HepG2 (cell line): ENCODE data around the gene ANKFY1. TPM values are rescaled to one million over a fixed set of nuclear protein-coding genes. Genes with fewer than 3 reads are reported as not detected.

Experiments used
- NCOR1 ChIP-seq: fragments of 200-600 bp; sonication (generic); IDR thresholded peaks from 2 replicates; pipeline ENCODE4 v1.7.0; 2017; ENCODE audit warnings: antibody characterized with exemption, low read length, borderline replicate concordance
- PAXIP1 ChIP-seq: sonication (generic); formaldehyde crosslinking; conservative IDR thresholded peaks from 2 replicates; pipeline ENCODE4 v1.4.0; 2020; ENCODE audit warnings: mild to moderate bottlenecking, missing genetic modification reagents, moderate library complexity
- PREB ChIP-seq: sonication (generic); formaldehyde crosslinking; IDR thresholded peaks from 2 replicates; pipeline ENCODE4 v1.4.0; 2020; ENCODE audit warnings: missing genetic modification reagents
- REPIN1 ChIP-seq: sonication (generic); formaldehyde crosslinking; IDR thresholded peaks from 2 replicates; pipeline ENCODE4 v1.8.0; 2022; ENCODE audit warnings: missing genetic modification reagents, low read depth, mild to moderate bottlenecking, borderline replicate concordance
- SIN3B ChIP-seq: fragments of 150-350 bp; IDR thresholded peaks from 2 replicates; pipeline ENCODE4 v1.6.1; 2014; ENCODE audit warnings: low read length
- SMC3 ChIP-seq: IDR thresholded peaks from 2 replicates; pipeline ENCODE4 v1.6.1; 2011; ENCODE audit warnings: low read length, improper control_type of control experiment
- SRY ChIP-seq: sonication (generic); formaldehyde crosslinking; IDR thresholded peaks from 2 replicates; pipeline ENCODE4 v1.8.0; 2022; ENCODE audit warnings: mild to moderate bottlenecking, missing genetic modification reagents
- ZBTB1 ChIP-seq: sonication (generic); formaldehyde crosslinking; IDR thresholded peaks from 2 replicates; pipeline ENCODE4 v1.4.0; 2020; ENCODE audit warnings: missing genetic modification reagents, borderline replicate concordance
- ZFP91 ChIP-seq: sonication (generic); formaldehyde crosslinking; IDR thresholded peaks from 2 replicates; pipeline ENCODE4 v1.9.0; 2022; ENCODE audit warnings: missing genetic modification reagents, mild to moderate bottlenecking, borderline replicate concordance
- ZNF10 ChIP-seq: sonication (generic); formaldehyde crosslinking; IDR thresholded peaks from 2 replicates; pipeline ENCODE4 v1.4.0; 2020; ENCODE audit warnings: mild to moderate bottlenecking, low read depth, missing genetic modification reagents, borderline replicate concordance
- ZNF224 ChIP-seq: sonication (generic); formaldehyde crosslinking; IDR thresholded peaks from 2 replicates; pipeline ENCODE4 v1.5.0; 2020; ENCODE audit warnings: mild to moderate bottlenecking, missing genetic modification reagents
- ZNF281 ChIP-seq: sonication (generic); formaldehyde crosslinking; IDR thresholded peaks from 2 replicates; pipeline ENCODE4 v1.4.0; 2020; ENCODE audit warnings: missing genetic modification reagents, borderline replicate concordance
- ZNF30 ChIP-seq: sonication (generic); formaldehyde crosslinking; IDR thresholded peaks from 2 replicates; pipeline ENCODE4 v1.5.0; 2020; ENCODE audit warnings: mild to moderate bottlenecking, missing genetic modification reagents
- ZNF512 ChIP-seq: sonication (generic); formaldehyde crosslinking; IDR thresholded peaks from 2 replicates; pipeline ENCODE4 v1.4.0; 2020; ENCODE audit warnings: mild to moderate bottlenecking, missing genetic modification reagents
- ZNF746 ChIP-seq: sonication (generic); formaldehyde crosslinking; IDR thresholded peaks from 2 replicates; pipeline ENCODE4 v1.8.0; 2022; ENCODE audit warnings: mild to moderate bottlenecking, missing genetic modification reagents
- ZNF749 ChIP-seq: sonication (generic); formaldehyde crosslinking; IDR thresholded peaks from 2 replicates; pipeline ENCODE4 v1.8.0; 2022; ENCODE audit warnings: mild to moderate bottlenecking, missing genetic modification reagents, moderate library complexity, borderline replicate concordance
- polyA plus RNA-seq, 8 experiments: library from polyadenylated mRNA; depleted of rRNA in 3 of 8; stranded (reverse) in 7 of 8; unstranded in 1 of 8; fragments of >200 nt; fragmentation: Illumina TruSeq in 4 of 8; extraction: Trizol in 4 of 8; gene quantifications; 2 replicates each; pipeline versions ENCODE4 v1.2.1 to v1.2.3, GENCODE V29; 2011 to 2016; ENCODE audit warnings: low read depth in 4 of 8, missing spikeins in 1 of 8, mixed read lengths in 1 of 8; ENCODE audit not compliant: insufficient read depth in 1 of 8
- total RNA-seq, 5 experiments: library from RNA; depleted of rRNA; stranded (reverse); fragments of >200 nt; fragmentation: Illumina TruSeq; extraction: Trizol; gene quantifications; 2 replicates each; pipeline ENCODE4 v1.2.3, GENCODE V29; 2016; ENCODE audit warnings: low read depth in 1 of 5

ANKFY1 gene
- total and polyA plus RNA-seq, 2 of the 13 experiments (the other 11 are each of a cell fraction or from before 2014, with no cell fraction given), result 11.9 to 16.8 TPM

- TF ChIP-seq ZNF512 (CRISPR knock-in tag), result no peak
- TF ChIP-seq ZNF749 (CRISPR knock-in tag), result no peak
- TF ChIP-seq SRY, result peak; percentile 31; the same call in 1 of the 2 replicates
- TF ChIP-seq ZNF224 (CRISPR knock-in tag), result 0 out of 2 replicates have a peak, but pooled peaks have one; percentile 29
- TF ChIP-seq PAXIP1, result peak; percentile 49; the same call in 1 of the 2 replicates
- no peak for TF ChIP-seq ZBTB1 (CRISPR knock-in tag)
- peak; percentile 88 for TF ChIP-seq ZFP91 (CRISPR knock-in tag)
- no peak for TF ChIP-seq NCOR1
- no peak for TF ChIP-seq SMC3
- no peak for TF ChIP-seq PREB (CRISPR knock-in tag)
- TF ChIP-seq ZNF30 (CRISPR knock-in tag), result no peak
- TF ChIP-seq ZNF10 (CRISPR knock-in tag), result no peak
- TF ChIP-seq SIN3B, result peak; percentile 77
- peak; percentile 72; the same call in 1 of the 2 replicates for TF ChIP-seq REPIN1 (CRISPR knock-in tag)
- TF ChIP-seq ZNF281 (CRISPR knock-in tag), result no peak
- TF ChIP-seq ZNF746, result no peak
These were observed at the start of gene ANKFY1 (continued) for GRCh38 chr17:4263282-4264215.
